Spinal cord (tissue), 10 donors: ENCODE data around the gene TXNL4A. TPM values are rescaled to one million over a fixed set of nuclear protein-coding genes. Genes with fewer than 3 reads are reported as not detected.
"Not testable (repeated sequence)": the region's sequence is repeated elsewhere in the genome, so short reads cannot be mapped to it uniquely, and the experiment has no call there.

Source experiments
- DNase-seq, 6 donors: peaks; one replicate each; pipeline versions ENCODE4 v3.0.0 to v3.0.0-alpha.2; 2013 to 2015; ENCODE audit warnings: low spot score in 6 of 6, low read depth in 4 of 6
- H3K27ac ChIP-seq: one replicate; pipeline ENCODE4 v1.5.1; 2013; ENCODE audit warnings: low read depth, low read length, control low read depth
- H3K27me3 ChIP-seq: one replicate; pipeline ENCODE4 v1.6.1; 2013; ENCODE audit warnings: low read length; ENCODE audit not compliant: control insufficient read depth, insufficient read depth
- H3K36me3 ChIP-seq: one replicate; pipeline ENCODE4 v1.6.1; 2013; ENCODE audit warnings: low read length; ENCODE audit not compliant: control insufficient read depth, insufficient read depth
- H3K4me1 ChIP-seq: one replicate; pipeline ENCODE4 v1.6.1; 2013; ENCODE audit warnings: low read length; ENCODE audit not compliant: control insufficient read depth, insufficient read depth
- H3K4me3 ChIP-seq: one replicate; pipeline ENCODE4 v1.5.1; 2013; ENCODE audit warnings: low read depth, low read length, control low read depth
- H3K9me3 ChIP-seq: one replicate; pipeline ENCODE4 v1.6.1; 2013; ENCODE audit warnings: low read length; ENCODE audit not compliant: control insufficient read depth, insufficient read depth
- WGBS: methylation state at CpG from one replicate; pipeline ENCODE4 v1.1.5; 2013; ENCODE audit warnings: missing lambda C conversion rate; ENCODE audit not compliant: insufficient coverage; 5-methylcytosine and 5-hydroxymethylcytosine counted together
- long read RNA-seq, 4 donors: transcript quantifications; one replicate each; lab custom pipeline, GENCODE V29; 2026
- polyA plus RNA-seq, 2 donors: library from polyadenylated mRNA; unstranded; fragments of 120-200 nt; gene quantifications; one replicate each; pipeline ENCODE4 v1.2.1, GENCODE V29; 2013; ENCODE audit not compliant: insufficient read length in 2 of 2
- total RNA-seq, 2 donors: library from RNA; depleted of rRNA in 1 of 2; stranded (reverse); fragments of 120-200 nt in 1 of 2; fragments of >200 nt in 1 of 2; gene quantifications; one replicate each; pipeline versions ENCODE4 v1.2.3 to v1.2.4, GENCODE V29; 2013 to 2014
- donor health status: healthy.

Gene TXNL4A, protein sequence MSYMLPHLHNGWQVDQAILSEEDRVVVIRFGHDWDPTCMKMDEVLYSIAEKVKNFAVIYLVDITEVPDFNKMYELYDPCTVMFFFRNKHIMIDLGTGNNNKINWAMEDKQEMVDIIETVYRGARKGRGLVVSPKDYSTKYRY
- 100 to 1,000 TPM in 1 of 2 donors, 10 to 100 TPM in 1; 43.6 to 134 TPM for total RNA-seq
- polyA plus RNA-seq = 100 to 1,000 TPM; 121 to 129 TPM
- long read RNA-seq, donor 1, transcript TXNL4A-201 (3 exons, 3,504 nt) = major isoform, 66 of 93 reads
- long read RNA-seq, donor 1, partial matches to known transcripts = 0 of 93 reads
- long read RNA-seq, donor 1, other reads (novel, unspliced or antisense) = 14 of 93 reads
- long read RNA-seq, donor 2, transcript TXNL4A-201 (3 exons, 3,504 nt) = major isoform, 27 of 37 reads
- long read RNA-seq, donor 2, partial matches to known transcripts = 6 of 37 reads
- long read RNA-seq, donor 2, other reads (novel, unspliced or antisense) = 0 of 37 reads
- long read RNA-seq, donor 3, transcript TXNL4A-208 (2 exons, 752 nt) = minor isoform, 5 of 66 reads
- long read RNA-seq, donor 3, transcript TXNL4A-201 (3 exons, 3,504 nt) = major isoform, 47 of 66 reads
- long read RNA-seq, donor 3, partial matches to known transcripts = 0 of 66 reads
- long read RNA-seq, donor 3, other reads (novel, unspliced or antisense) = 9 of 66 reads
- long read RNA-seq, donor 4, transcript TXNL4A-203 (3 exons, 1,185 nt) = minor isoform, 6 of 82 reads
- long read RNA-seq, donor 4, transcript TXNL4A-201 (3 exons, 3,504 nt) = major isoform, 62 of 82 reads
- long read RNA-seq, donor 4, partial matches to known transcripts = 0 of 82 reads
- long read RNA-seq, donor 4, other reads (novel, unspliced or antisense) = 6 of 82 reads

DNA sequence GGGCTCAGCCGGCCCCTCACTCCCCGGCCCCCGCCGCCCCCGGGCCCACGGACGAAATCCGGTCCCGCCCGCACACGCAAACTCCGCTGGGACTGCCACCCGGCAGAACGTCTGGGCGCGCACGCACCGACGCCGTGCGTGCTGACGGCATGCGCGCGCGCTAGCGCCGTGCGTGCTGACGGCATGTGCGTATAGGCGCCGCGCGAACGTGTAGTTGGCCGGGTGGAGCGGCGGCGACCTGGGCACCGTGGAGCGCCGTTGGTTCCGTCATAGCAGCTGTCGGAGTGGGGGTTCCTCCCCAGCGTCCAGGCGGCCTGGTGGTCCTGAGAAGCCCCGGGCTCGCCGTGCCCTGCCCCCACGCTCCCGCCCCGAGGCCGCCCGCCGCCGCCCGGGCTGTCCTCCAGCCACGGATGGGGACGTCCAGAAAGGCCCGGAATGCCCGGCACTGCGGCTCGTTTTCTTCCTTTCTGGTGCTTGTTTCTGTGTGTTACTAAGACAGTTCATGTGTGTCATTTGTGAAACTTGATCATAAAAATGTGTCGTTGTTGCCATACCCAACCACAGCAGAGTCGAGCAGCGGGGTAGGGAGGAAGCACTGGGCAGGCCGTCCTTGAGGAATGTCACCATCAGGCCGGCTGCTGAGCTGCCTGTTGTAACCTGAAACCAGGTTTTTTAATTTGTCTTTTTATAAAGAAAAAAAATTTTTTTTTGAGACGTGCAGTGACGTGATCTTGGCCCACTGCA lies at the start of gene TXNL4A:
Gene TXNL4A (minus strand): TSS at position 113 of the 744 bp plus-strand sequence. CDS start 171 bp downstream, outside the sequence.
- H3K27ac ChIP-seq = peak within 1 kb of the TSS; percentile 91
- peaks cover 4% of the 10 kb centered on the region for H3K36me3 ChIP-seq
- H3K9me3 ChIP-seq = no peaks in the 10 kb centered on the region
- no peaks in the 10 kb centered on the region for H3K27me3 ChIP-seq
- peak; percentile 74 to 96 (median 78) for DNase-seq
- under 1% methylated on average over 67 of the region's 71 CpGs for WGBS
- peak within 1 kb of the TSS; percentile 59 for H3K4me3 ChIP-seq
- peaks cover 18% of the 10 kb centered on the region for H3K4me1 ChIP-seq

DNA sequence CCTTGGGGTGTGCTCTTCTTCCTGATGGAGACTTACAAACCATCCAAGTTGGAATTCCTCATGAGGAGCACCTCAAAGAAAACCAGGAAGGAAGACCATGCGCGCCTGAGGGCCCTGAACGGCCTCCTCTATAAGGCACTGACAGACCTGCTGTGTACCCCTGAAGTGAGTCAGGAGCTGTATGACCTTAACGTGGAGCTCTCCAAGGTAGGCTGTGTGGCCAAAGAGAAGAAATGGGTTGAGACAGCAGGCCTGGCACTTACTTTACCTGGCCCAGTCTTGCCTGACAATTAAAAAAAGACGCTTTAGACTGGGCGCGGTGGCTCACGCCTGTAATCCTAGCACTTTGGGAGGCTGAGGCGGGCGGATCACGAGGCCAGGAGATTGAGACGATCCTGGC lies 48.9 kb upstream of the TXNL4A start:
- H3K9me3 ChIP-seq = no peaks in the 10 kb centered on the region
- no peak overlapping the region for H3K27ac ChIP-seq
- H3K4me1 ChIP-seq = peaks cover 14% of the 10 kb centered on the region
- 96% methylated on average over 12 of the region's 12 CpGs for WGBS
- H3K36me3 ChIP-seq = peaks cover 23% of the 10 kb centered on the region
- no peaks in the 10 kb centered on the region for H3K27me3 ChIP-seq
- no peak overlapping the region for H3K4me3 ChIP-seq
- DNase-seq = no peak

DNA sequence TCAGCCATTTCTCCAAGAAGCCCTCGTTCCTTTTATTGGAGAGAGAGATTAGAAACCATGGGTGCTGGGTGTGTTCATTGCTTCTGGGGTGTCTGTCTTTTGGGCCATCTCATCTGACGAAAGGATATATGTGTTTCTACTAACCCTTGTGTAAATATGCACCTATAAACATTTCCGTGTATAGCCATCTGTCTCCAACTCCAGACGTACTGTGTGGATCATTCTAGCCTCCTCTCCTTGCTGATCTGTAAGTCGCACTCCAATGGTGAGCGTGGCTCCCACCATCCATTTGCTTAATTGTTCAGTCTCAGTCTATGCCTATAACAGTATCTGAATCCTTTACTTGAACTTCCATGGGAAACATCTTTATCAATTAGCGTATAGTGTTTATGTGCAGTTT lies 47.6 kb upstream of the TXNL4A start:
- Histone ChIP-seq H3K9me3 (no peaks in the 10 kb centered on the region), H3K4me3 (no peak overlapping the region), H3K27me3 (no peaks in the 10 kb centered on the region), H3K36me3 (peaks cover 19% of the 10 kb centered on the region), H3K27ac (no peak overlapping the region), H3K4me1 (peaks cover 14% of the 10 kb centered on the region)
- no peak for DNase-seq
- 80% methylated on average over 5 of the region's 7 CpGs for WGBS

DNA sequence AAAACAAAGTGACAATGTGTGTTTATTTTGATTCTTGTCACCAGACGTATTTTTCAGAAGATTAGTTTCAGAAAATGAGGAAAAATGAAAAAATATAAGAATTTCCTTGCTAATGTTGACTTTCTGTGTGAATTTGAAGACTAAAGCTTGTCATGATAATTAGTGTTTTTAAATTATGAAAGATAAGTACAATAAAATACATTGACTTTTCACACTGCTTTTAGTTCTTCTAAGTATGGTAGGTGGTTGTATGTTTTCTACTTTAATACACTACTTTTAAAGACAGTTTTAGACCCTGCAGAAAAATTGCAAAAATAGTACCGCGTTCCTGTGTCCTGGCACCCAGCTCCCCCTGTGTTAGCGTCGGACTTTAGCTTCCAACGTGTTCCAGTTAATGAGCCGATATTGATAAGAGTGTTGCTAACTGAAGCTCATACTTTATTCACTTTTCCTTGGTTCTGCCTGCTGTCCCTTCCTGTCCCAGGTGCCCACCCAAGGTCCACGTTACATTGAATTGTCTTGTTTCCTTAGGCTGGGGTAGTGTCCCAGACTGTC lies 46.6 kb upstream of the TXNL4A start:
- H3K36me3 ChIP-seq = peaks cover 19% of the 10 kb centered on the region
- peak overlapping the region; percentile 89 for H3K4me3 ChIP-seq
- no peaks in the 10 kb centered on the region for H3K9me3 ChIP-seq
- DNase-seq = peak in 2 of 6 donors; percentile 12 to 14
- H3K27me3 ChIP-seq = no peaks in the 10 kb centered on the region
- WGBS = 8% methylated on average over 4 of the region's 8 CpGs
- peak overlapping the region; percentile 91 for H3K27ac ChIP-seq
- H3K4me1 ChIP-seq = peaks cover 14% of the 10 kb centered on the region

DNA sequence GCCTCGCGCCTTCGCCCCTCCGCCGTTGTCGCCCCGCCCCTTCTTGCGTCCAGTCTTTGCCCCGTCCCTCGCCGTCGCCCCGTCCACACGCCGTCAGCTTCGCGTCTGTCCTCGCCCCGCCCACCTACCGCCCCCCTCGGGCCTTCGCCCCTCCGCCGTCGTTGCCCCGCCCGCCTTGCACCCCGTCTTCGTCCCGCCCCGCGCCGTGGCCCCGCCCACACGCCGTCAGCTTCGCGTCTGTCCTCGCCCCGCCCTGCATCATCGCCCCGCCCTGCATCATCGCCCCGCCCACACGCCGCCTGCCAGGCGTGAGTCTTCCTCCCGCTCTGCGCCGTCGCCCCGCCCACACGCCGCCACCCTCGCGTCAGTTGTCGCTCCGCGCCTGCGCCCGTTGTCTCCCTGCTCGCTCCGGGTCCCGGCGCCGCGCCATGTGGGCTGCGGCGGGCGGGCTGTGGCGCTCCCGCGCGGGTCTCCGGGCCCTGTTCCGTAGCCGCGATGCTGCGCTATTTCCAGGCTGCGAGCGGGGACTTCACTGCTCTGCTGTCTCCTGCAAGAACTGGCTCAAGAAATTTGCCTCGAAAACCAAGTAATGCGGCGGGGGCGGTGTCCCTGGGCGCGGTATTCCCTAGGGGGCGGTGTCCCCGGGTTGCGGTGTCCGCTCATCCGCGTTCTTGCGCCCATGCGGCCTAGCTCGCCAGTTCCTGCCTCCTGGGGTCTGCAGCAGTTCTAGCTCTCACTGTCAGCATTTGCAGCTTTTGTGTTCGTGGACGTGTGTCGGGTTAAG lies 45.9 kb upstream of the TXNL4A start, which contains the start of gene RBFA:
Gene RBFA (plus strand): TSS at position 367 of the 784 bp plus-strand sequence. CDS start 62 bp downstream, at position 429.
- Histone ChIP-seq H3K9me3 (no peaks in the 10 kb centered on the region), H3K27ac (peak within 1 kb of the TSS; percentile 91), H3K36me3 (peaks cover 19% of the 10 kb centered on the region), H3K4me3 (peak within 1 kb of the TSS; percentile 89), H3K4me1 (peaks cover 14% of the 10 kb centered on the region), H3K27me3 (no peaks in the 10 kb centered on the region)
- peak; percentile 84 to 99 (median 98) for DNase-seq
- under 1% methylated on average over 95 of the region's 99 CpGs for WGBS

DNA sequence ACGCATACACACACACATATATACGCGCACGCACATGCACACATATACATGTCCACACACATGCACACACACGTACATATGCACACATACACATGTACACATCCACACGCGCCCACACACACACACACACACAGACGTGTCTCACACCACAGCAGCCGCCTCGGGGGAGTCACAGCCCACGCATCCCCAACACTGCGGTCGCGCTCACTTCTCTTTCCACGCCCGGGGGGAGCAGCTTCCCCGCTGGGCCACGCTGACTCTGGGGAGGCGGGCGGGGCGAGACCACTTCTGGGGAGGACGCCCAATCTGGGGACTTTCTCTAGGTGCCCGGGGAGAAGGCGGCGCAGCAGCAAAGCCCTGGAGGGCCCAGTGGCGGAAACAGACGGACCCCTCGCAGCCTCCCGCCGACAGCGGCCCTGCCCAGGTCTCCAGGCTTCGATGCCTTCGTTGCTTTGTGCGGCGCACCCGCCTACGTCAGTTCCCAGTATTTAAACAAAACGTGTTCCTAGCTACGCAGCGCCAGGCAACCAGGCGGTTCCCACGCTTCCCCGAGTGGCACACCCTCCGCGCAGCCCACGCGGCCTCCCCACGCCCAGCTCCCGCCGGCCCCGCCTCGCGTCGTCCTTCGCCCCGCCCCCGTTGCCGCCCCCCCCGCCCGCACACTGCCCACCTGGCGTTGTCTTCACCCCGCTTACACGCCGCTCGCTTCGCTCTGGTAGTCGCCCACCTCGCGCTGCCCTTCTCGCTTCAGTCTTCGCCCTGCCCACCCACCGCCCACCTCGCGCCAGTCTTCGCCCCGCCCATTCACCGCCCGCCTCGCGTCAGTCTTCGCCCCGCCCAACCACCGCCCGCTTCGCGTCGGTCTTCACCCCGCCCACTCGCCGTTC lies 45.1 kb upstream of the TXNL4A start:
- WGBS = 4% methylated on average over 84 of the region's 90 CpGs
- peak overlapping the region; percentile 85 for H3K27ac ChIP-seq
- peaks cover 14% of the 10 kb centered on the region for H3K4me1 ChIP-seq
- no peaks in the 10 kb centered on the region for H3K27me3 ChIP-seq
- no peaks in the 10 kb centered on the region for H3K9me3 ChIP-seq
- DNase-seq = peak in 1 of 6 donors; percentile 11
- H3K4me3 ChIP-seq = peak overlapping the region; percentile 85
- H3K36me3 ChIP-seq = peaks cover 15% of the 10 kb centered on the region

DNA sequence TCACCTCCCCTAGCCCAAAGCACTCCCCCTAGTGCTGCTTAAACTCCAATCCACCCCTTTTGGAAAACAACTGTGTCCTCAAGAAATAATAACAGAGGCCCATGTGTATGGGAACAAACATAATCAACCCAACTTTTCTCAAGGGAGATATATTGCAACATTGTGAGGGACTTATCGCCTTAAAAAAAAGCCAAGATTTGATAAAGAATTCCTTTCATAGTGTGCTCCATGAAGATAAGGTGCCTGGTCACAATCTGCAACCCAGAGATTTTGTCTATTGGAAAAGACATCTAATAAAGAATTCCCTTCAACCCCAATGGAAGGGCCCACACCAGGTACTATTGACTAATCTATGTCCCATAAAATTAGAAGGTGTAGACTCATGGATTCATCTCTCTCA lies 41.3 kb upstream of the TXNL4A start:
- H3K4me1 ChIP-seq = peaks cover 7% of the 10 kb centered on the region
- no peaks in the 10 kb centered on the region for H3K36me3 ChIP-seq
- no peak for DNase-seq
- no peak overlapping the region for H3K4me3 ChIP-seq
- WGBS = no CpG with 5 or more reads among the region's 1 CpG
- H3K27ac ChIP-seq = no peak overlapping the region
- no peaks in the 10 kb centered on the region for H3K27me3 ChIP-seq
- peaks cover 11% of the 10 kb centered on the region for H3K9me3 ChIP-seq

DNA sequence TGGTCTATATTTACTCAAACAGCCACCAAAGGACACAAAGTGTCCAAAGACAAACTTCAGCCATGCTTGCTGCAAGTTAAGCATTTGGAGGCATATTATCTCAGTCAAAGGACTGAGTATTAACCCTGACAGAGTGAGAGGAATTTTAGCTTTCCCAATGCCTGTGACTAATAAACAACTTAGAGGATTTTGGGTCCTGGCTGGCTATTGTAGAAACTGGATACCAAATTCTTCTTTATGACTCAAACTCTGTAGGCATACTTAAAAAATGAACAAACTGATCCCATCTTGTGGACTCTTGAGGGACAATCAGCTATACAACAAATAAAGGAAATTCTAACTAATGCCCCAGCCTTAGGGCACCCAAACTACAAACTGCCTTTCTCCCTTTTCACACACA lies 39.4 kb upstream of the TXNL4A start:
- H3K36me3 ChIP-seq, H3K27ac ChIP-seq, H3K4me3 ChIP-seq, DNase-seq, H3K27me3 ChIP-seq, H3K4me1 ChIP-seq: not testable (repeated sequence)
- peaks cover 25% of the 10 kb centered on the region for H3K9me3 ChIP-seq
